Stimulated activated CD8-positive, alpha-beta memory T cell treated with anti-CD3 and anti-CD28 coated beads, Interleukin-7, amount 100 ng/mL, for 24 hours (primary cell): ENCODE data around the gene TOX2.

ENCODE experiments used
- DNase-seq: peaks from one replicate; pipeline ENCODE4 v3.0.0-alpha.2; 2020; ENCODE audit warnings: low read depth

The TOX2 gene

GRCh38 chr20:44001667-44002596, 87.3 kb downstream of the TOX2 start:
- DNase-seq = no peak

DNA sequence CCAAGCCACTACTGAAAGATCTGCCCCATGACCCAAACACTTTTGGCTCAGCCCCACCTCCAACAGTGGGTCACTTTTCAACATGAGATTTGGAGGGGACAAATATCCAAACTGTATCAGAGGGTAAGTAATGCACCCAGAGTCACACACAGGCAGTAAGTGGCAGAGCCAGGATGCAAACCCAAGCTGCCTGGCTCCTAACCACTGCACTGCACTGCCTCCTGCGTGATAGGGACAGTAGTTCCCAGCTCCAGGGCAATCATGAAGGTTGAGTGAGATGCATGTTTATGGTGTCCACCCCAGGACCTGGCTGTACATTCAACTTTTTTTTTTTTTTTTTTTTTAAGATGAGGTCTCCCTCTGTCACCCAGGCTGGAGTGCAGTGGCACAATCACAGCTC, 88.2 kb downstream of the TOX2 start:
- no peak for DNase-seq

DNA sequence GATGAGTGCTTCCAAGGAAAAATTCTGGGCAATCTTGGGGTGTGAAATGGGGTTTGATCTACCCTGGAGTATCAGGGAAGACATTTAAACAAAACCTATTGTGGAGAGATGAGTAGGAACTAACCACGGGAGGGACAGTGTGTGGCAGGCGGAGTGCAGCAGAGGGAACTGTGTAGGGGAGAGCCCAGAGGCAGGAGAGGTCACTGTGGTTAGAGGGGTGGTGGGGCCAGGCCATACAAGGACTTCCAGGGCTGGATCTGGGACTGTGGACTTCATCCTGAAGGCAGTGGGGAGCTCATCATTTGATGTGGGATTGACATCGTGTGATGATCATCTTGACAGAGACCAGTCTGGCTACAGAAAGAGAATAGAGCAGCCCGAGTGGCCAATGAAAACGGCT, 89.0 kb downstream of the TOX2 start:
- DNase-seq = no peak

DNA sequence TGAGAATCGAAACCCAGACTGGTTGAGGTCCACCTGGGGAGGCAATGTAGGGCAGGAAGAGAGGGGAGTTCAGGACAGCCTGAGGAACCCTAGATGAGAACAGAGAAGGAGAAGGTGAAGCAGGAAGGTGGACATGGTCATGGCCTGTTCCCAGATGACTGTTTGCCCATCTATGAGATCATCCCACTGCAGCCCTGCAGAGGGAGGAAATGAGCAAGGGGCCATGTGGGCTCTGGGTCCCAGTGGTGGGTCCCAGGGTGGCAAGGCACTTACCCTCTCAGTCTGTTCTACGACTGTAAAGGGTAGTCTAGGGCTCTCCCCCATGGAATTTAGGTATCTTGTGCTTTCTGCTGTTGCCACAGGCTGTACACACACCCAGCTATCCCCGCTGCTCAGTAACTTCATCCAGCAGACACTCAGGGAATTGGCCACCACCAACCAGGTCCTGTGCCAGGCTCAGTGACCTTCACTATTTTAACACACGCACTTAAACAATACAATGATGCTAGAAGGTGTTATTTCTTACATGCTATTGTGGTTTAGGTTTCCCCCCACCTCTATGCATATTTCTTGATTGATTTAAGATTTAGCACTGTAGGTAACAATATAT, 89.8 kb downstream of the TOX2 start:
- no peak for DNase-seq

GRCh38 chr20:44005661-44006060, 91.0 kb downstream of the TOX2 start:
- no peak for DNase-seq

GRCh38 chr20:44006126-44006525, 91.5 kb downstream of the TOX2 start:
- no peak for DNase-seq

- no peak for DNase-seq
Measured at GRCh38 chr20:44006578-44006977, 91.9 kb downstream of the TOX2 start.

GRCh38 chr20:44008806-44009678, 94.4 kb downstream of the TOX2 start:
- no peak for DNase-seq

DNA sequence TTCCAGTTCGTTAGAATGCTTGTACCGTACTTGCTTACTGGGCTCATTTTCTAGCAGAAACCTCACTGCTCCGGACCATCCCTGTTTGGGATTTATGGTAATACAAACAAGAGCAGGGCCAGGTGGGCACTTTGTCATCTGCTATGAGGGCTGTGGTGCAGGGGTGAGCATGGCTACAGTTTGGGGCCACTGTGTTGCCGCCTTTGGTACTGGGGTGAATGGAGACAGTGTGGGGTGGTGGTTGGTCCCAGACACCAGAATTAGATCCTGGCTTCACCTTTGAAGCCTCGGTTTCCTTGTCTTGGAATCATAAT, 95.0 kb downstream of the TOX2 start:
- no peak for DNase-seq

GRCh38 chr20:44010162-44010704, 95.6 kb downstream of the TOX2 start:
- no peak for DNase-seq

- no peak for DNase-seq
Measured at GRCh38 chr20:44011251-44011940, 96.7 kb downstream of the TOX2 start.

DNA sequence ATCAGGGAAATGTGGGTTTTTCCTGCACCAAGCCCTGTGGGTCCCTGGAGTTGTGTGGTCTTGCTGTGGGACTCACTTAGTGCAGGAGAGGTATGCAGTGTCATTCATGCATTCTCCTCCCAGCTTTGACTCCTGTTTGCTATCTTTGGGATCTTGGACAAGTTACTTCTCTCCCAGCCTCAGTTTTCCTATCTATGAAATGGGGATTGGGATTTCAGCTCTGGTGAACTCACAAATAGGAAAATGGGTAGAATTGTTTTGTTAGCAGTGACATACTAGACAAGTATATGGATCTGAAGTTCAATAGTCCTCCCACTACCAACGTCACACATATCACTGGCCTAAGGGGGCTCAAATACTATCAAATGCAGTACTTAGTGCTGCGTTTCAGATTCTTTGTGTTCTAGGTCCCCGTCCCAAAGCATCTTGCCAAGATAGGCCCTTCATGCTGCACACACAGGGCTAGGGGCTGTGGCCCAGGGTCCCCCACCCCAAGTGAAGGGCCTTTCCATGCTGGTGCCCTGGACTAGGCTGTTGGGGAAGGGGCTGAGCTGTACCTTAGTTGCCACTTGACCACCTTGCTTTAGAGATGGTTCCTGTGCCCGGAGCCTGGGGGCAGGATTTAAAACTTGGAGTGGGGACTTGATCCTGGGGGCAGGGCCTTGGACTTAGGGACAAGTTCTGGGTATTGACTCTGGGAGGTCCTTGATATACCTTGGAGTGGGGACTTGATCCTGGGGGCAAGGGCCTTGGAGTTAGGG, 98.0 kb downstream of the TOX2 start:
- DNase-seq = no peak

DNA sequence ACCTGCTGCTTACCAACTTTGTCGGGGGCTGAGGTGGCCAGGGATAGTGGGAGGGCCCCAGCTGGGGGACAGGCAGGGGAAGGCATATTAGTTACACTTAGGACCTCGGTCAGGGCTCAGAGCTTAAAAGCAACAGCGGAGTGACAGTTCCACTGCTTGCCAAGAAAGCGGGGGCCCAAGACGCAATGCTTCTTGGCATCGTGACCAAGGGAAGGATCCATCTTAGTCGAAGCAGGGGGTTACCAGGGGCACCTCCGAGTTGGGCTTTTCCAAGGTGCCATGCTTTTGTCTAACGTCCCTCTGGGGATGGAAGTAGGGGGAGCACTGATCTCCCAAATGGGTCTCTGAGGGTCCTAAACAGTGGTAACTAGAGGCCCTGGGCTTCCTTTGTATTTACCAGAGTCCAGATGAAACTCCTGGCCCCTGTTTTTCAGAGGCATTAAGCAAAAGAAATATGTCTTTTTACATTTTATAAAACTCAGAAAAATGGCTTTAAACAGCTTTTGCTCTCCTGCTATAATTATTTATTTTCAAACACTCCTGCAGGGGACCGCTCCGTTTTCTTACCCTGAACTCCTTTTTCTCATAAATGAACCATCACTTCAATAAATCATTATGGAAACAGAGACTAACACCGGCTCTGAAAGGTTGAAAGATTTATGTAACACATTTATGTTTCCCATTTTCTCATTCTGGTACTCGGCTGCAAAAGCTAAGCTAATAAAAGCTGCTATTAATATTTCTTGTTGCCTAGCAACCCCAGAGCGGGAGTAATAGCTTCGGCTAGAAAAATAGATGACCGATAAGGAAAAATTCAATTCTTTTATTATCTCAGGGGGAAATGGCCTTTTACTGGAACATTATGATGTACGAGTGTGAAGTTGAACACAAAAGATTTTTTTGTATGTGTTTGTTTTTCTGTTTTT, 100.4 kb downstream of the TOX2 start:
- DNase-seq = no peak

DNA sequence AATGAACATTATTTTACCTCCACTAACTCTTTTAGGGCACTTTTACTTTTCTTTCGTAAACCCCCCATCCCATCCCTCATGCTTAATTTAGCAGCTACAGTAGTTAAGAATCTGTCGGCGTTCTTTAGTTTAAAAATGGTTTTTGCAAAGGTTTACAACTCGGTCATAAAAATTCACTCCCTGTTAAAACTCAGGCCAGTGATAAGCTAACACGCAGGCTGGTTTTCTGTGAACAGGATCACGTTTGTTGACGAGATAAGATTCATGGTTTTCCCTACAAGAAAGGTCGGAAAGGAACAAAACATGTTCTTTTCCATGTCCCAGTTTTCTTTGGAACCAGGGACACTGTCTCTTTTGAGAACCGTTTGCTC, 101.1 kb downstream of the TOX2 start:
- no peak for DNase-seq

- no peak for DNase-seq
Measured at GRCh38 chr20:44016525-44016924, 101.9 kb downstream of the TOX2 start.

- no peak for DNase-seq
Measured at GRCh38 chr20:44017211-44017610, 102.6 kb downstream of the TOX2 start.

- no peak for DNase-seq
Measured at GRCh38 chr20:44017905-44018258, 103.2 kb downstream of the TOX2 start.

DNA sequence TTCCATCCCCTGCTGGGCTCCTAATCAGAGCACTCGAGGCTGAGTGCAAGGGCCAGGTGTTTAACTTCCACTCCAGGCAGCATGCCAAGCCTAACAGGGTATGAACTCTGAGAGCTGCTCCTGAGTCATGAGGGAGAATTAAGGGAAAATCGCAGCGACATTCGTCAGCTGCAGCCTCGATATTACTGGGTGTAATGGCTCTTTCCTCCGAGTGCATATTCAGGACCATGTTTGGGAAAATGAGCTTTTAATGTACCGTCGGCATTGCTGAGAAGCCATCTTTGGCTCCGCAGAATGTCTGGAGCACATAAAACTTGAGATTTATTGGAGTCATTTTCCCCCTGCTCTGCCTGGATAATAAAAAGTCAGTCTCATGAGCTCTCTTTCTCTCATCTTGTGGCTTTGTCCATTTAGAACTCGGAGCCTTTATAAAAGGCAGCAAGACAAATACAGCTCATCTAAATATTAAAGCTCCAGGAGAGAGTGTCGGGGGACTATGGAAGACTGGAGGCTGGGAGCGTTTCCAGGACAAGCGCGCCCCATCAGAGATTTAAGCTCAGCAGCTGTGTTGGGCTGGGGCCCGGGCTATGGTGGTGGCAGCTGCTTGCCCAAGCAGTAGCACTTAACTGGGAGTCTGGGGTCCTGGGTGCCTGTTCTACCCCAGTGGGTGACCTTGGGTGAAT, 103.7 kb downstream of the TOX2 start:
- no peak for DNase-seq

GRCh38 chr20:44018942-44019637, 104.4 kb downstream of the TOX2 start:
- no peak for DNase-seq
